Ramos (cell line): ENCODE data around the gene NKIRAS2.
"Not testable (repeated sequence)": the region's sequence is repeated elsewhere in the genome, so short reads cannot be mapped to it uniquely, and the experiment has no call there.

ENCODE experiments used
- in situ Hi-C: fragments of 300-500 bp; cut with MboI; formaldehyde crosslinking; loops from one replicate; pipeline ENCODE4 v1.14.3; 2022; ENCODE audit warnings: low sequenced_read_pairs; ENCODE audit not compliant: unreplicated experiment

The NKIRAS2 gene

GRCh38 chr17:41992576-41992975 lies 27.3 kb upstream of the NKIRAS2 start:
- in situ Hi-C loops = no loop called here

- in situ Hi-C loops = no loop called here
Observed at GRCh38 chr17:41996855-41997164, 23.1 kb upstream of the NKIRAS2 start.

- in situ Hi-C loops = no loop called here
Observed at GRCh38 chr17:41998497-41998896, 21.4 kb upstream of the NKIRAS2 start.

GRCh38 chr17:42000413-42001133 lies 19.3 kb upstream of the NKIRAS2 start:
- in situ Hi-C loops = no loop called here

- in situ Hi-C loops = no loop called here
Observed at GRCh38 chr17:42001729-42002128, 18.2 kb upstream of the NKIRAS2 start.

- in situ Hi-C loops = no loop called here
Observed at GRCh38 chr17:42002175-42002791, 17.6 kb upstream of the NKIRAS2 start.

GRCh38 chr17:42002792-42003301 lies 17.0 kb upstream of the NKIRAS2 start:
- in situ Hi-C loops = no loop called here

GRCh38 chr17:42005166-42005565 lies 14.7 kb upstream of the NKIRAS2 start:
- in situ Hi-C loops = no loop called here

- in situ Hi-C loops = no loop called here
Observed at GRCh38 chr17:42009170-42009569, 10.7 kb upstream of the NKIRAS2 start.

- in situ Hi-C loops = not testable (repeated sequence)
Observed at GRCh38 chr17:42010266-42010680, 9.6 kb upstream of the NKIRAS2 start.

GRCh38 chr17:42010898-42011516 lies 8.9 kb upstream of the NKIRAS2 start:
- in situ Hi-C loops = no loop called here

GRCh38 chr17:42012363-42012762 lies 7.5 kb upstream of the NKIRAS2 start:
- in situ Hi-C loops = not testable (repeated sequence)

- in situ Hi-C loops = not testable (repeated sequence)
Observed at GRCh38 chr17:42013740-42014139, 6.2 kb upstream of the NKIRAS2 start.

- in situ Hi-C loops = no loop called here
Observed at GRCh38 chr17:42016411-42016831, 3.5 kb upstream of the NKIRAS2 start.

- in situ Hi-C loops = no loop called here
Observed at GRCh38 chr17:42016941-42017865, 2.7 kb upstream of the NKIRAS2 start, which contains the start of gene DNAJC7. TSS of gene DNAJC7 (minus strand) at chr17:42017439. CDS start at chr17:42017416, 23 bp downstream.

- in situ Hi-C loops = no loop called here
Observed at GRCh38 chr17:42017866-42018200, 2.1 kb upstream of the NKIRAS2 start.

- in situ Hi-C loops = no loop called here
Observed at GRCh38 chr17:42018339-42018738, 1.6 kb upstream of the NKIRAS2 start.

GRCh38 chr17:42018988-42019387 lies 902 bp upstream of the NKIRAS2 start:
- in situ Hi-C loops = no loop called here

GRCh38 chr17:42020845-42021244 lies 955 bp downstream of the NKIRAS2 start:
- in situ Hi-C loops = loop anchor here (5.0 to 10.0 kb wide), 2 partner anchors 91 to 504 kb away; partner anchors contain the start of gene DHX58
